Activated CD4-positive, CD25-positive, alpha-beta regulatory T cell (primary cell): Measurements from ENCODE around the gene AGAP1.

Experiments
- DNase-seq, 4 experiments: peaks; one replicate each; lab custom pipeline; 2025; lab: John Stamatoyannopoulos, UW

Gene AGAP1

DNA sequence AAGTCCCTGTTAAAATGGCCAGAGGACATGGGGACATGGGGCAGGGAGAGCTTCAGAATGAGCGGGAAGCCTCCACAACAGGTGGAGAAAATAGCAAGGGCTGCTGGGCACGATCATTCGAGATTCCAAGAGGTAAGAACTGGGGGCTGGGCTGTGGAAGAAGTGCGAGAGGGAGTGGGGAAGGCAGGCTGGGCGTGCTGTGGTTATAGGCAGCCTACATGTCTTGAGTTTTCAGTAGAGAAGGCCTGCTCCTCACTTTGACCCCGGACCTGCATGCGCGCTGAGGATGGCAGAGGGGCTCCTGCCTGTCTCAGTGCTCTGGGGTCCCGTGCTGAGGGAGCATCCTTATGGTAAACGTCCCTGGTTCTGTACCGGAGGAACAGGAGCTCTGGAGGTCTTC lies 115.5 kb downstream of the AGAP1 start:
- no peak for DNase-seq

DNA sequence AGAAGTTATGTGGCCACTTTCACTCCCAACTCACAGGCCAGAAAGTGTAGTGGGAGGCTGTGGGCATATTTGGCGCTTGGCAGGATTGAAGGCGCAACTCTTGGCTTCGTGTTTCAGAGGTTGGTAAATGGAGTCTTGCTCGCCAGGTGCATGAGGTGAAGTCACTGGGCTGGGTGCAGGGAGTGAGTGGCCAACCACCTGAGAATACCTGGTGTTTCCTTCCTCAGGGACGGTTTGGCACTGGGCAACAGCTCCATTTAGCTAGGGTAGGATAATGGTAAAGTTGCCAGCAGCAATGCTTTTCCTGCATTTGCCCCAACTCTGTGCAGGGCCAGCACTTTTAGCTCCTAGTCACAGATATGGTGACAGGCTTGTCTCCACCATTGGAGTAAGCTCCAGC lies 115.9 kb downstream of the AGAP1 start:
- DNase-seq: no peak

GRCh38 chr2:235610696-235611257 lies 116.9 kb downstream of the AGAP1 start:
- no peak for DNase-seq

- no peak for DNase-seq
Measured at GRCh38 chr2:235611349-235611748, 117.5 kb downstream of the AGAP1 start.

GRCh38 chr2:235611756-235612155 lies 117.9 kb downstream of the AGAP1 start:
- no peak for DNase-seq

- DNase-seq: no peak
Measured at GRCh38 chr2:235612181-235612950, 118.5 kb downstream of the AGAP1 start.

DNA sequence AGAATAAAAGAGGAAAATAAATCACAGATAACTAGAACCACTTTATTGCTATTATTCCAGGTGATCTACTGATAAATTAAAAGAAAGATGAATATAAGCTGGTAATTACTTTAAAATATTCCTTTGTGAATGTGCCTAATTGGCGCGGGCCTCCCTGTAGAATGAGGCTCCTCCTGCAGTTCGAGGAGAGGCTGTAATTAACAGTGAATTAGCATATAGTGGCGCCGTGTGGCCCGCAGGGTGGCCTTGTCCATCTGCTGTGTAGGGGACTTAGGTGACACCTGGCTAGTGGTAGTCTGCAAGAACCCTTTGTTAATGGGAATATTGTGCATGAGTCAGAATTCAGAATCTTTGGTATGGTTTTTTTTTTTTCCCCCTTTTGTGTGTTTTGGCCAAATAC lies 119.8 kb downstream of the AGAP1 start:
- no peak for DNase-seq

DNA sequence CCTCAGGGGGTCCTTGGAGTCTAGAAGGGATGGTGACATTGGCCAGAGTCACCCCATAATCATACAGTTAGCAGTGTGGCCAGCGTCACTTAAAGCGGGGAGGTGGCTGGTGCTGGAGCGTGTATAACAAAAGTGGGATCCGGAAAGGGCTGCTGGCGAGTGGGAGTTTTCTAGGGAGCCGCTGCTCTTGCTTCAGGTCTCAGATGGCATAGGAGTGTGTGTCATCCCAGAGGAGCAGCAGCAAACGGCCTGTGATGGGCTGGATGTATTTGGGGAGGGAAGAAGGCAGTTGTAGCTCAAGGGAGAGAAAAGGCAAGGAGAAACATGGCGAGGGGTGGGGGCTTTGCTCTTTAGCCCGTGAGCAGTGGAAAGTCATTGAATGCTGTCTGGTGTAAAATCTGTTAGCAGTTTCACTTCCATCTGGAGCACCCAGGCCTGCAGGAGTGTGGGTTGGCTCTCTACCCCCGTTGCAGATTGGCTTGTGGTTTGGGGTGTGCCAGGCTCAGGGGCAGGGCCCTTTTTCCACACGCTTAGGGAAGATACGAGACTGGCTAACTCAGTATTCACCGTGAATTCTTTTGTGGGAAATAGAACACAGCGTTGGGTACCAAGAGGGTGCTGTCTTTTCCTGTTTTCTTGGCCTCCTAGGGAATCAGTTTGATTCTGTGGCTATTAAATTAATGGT lies 120.5 kb downstream of the AGAP1 start:
- DNase-seq: no peak

DNA sequence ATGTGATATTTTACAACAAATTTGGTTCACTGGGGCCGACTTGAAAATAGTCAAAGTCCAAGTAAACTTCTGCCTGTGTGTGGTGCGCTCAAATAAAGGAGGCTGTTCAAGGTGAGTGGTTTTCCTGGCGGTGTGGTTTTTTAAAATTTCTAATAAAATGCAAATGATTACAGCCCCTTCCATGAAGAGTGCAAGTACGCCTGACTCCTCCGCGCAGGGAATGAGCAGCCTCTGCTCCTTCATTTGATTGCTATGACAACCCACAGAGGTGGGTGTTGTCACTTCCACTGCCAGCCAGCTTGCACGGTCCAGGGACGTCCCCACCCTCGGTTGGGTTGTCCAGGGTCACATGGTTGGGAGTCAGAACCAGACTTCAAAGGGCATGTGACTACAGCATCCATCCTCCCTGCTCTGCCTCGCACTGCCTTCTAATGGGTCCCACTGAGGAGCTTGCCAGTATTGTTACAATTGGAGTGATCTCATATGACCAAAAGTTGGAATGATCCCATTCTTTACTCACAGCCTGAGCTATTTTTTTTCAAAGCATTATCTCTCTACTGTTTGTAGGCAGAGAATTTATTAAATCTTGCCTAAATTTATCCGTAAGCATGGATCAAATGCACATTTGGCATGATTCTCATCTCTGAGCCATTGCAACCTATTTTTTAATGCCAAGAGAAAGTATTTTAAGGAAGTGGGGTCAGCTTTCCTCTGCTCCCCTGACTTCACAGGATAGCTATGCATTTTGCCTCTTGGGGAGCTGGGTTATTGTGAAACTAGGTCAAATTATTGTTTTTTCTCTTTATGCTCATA lies 121.3 kb downstream of the AGAP1 start:
- DNase-seq: no peak

- DNase-seq: no peak
Measured at GRCh38 chr2:235616885-235617284, 123.0 kb downstream of the AGAP1 start.

DNA sequence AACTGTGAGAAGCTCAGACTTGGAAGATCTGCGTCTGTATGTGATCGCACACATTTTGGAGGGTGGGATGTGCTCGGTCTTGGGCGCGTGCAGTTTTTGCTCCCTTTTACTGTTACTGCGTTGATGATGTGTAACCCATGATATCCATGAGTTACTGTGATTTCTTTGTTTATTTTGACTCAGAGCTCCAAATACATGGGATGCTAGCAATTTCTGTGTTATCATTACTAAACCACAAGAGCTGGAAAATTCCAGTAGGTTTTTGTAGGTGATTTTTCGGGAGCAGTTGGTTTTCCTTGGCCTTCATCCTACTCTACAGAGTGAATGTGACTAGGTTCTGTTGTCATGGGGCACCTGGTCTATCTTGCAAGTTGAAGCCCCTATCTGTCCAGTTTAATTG lies 124.2 kb downstream of the AGAP1 start:
- DNase-seq: no peak

DNA sequence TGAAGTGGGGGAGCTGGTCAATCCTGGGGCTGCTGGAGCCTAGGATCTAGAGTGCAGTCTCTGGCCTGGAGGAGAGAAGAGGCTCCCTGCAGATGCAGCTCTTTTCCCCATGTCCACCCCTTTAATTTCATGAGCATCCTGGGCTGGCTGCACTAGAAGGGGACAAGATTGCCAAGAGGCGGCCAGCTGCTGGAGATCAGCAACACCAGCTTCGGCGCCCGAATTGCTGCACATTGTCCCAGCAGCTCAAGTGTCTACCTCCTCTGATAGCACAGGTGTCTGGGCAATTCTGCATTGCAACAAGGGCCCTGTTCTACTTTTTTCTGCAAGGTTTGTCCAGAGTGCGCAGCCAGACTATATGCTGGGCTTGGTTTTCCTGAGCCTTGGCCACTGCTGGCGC lies 125.7 kb downstream of the AGAP1 start:
- DNase-seq: no peak

GRCh38 chr2:235621736-235622135 lies 127.9 kb downstream of the AGAP1 start:
- no peak for DNase-seq

DNA sequence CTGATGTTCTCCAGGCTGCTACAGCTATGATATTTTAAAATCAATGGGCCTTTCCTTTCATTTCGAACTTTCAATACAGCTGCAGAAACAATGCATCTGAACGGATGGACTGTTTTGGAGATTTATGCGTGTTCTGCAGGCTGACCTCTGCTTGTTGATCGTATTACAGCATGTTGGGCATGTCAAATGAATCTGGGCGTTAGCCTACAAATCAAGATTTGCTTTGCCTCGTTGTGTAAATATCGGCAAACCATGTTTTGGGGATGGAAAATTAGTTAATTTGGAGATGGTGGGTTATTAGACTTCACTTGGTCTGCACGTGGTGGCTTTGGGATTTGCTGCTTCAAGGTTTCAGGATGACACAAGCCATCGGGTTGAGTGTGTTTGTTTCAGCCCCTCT lies 129.3 kb downstream of the AGAP1 start:
- no peak for DNase-seq

DNA sequence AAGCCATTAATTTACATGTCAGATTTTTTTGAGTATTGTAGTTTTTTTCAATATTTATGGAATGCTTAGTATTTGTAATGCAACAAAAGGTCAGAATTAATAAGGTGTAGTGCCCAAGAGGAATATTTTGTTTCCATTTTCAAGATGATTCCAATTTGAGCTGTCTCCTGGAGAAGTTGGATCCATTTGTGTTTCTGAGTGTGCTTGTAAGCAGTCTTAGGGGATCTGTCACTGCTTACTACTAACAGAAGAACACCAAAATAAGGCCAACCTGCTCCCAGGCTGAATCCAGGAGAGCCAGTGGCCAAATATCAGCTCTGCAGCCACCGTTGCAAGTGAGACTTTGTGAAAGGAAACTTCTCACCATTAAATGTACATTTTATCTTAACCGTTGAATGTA lies 129.9 kb downstream of the AGAP1 start:
- no peak for DNase-seq

DNA sequence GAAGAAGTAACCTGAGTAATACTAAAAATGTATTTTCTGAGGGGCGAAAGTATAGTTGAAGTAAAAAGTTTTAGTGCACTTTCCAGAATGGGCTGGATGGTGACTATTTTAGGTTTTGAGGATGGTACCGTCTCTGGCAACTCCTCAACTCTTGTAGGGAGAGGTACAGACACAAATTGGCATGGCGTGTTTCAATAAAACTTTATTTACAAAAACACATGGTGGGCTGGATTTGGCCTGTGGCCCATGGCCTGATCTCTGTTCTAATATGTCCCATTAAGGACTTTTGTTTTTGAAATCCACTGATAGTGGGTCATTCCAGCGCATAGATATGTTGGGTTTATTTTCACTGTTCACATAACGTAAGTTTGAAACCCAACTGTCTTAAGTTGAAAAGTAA lies 132.8 kb downstream of the AGAP1 start:
- DNase-seq: no peak

- no peak for DNase-seq
Measured at GRCh38 chr2:235627682-235628081, 133.8 kb downstream of the AGAP1 start.

- DNase-seq: no peak
Measured at GRCh38 chr2:235630718-235631296, 137.0 kb downstream of the AGAP1 start.

DNA sequence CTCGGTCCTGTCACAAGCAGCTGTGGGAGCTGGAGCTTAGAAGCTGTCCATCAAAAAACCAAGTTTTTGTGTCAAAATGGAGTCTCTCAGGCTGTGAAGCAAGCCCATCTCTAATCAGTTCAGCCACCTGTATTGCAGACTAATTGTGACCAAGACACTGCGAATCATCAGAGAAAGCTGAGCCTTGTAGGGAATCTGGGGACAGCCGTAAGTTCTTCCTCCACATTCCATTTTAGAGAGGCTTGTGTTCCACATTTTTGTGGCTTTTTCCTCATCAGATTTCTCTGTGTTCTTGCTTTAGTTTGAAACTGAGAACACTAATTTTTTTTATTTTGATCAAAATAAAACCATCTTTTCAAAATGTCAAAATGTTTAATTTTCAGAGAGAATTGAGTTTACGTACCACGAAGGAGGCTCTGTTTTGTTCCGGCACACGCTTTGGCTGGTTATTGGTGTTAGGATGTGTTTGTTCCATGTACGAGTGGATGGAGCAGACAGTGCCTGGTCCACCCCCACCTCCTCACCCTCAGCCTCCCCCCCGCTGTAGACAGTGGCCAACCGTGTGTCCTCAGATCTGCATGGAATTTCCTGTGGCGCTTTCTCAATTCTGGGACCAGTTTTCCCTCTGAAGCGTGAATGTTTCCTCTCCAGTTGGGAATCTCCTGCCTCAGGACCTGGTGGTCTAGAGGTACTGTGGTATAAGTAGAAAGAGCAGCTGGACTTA lies 140.8 kb downstream of the AGAP1 start:
- DNase-seq: no peak

- DNase-seq: no peak
Measured at GRCh38 chr2:235636546-235636945, 142.7 kb downstream of the AGAP1 start.

GRCh38 chr2:235637896-235638295 lies 144.1 kb downstream of the AGAP1 start:
- DNase-seq: no peak
